Right renal cortex interstitium (tissue), 3 donors: Measurements from ENCODE around the gene PHIP. TPM values are rescaled to one million over a fixed set of nuclear protein-coding genes. Genes with fewer than 3 reads are reported as not detected.

ENCODE experiments used
- DNase-seq, 3 donors: peaks; one replicate each; pipeline ENCODE4 v3.0.0-alpha.2; 2013; ENCODE audit warnings: low read depth in 3 of 3, low spot score in 2 of 3
- polyA plus RNA-seq, 3 donors: library from polyadenylated mRNA; unstranded; fragments of 120-200 nt; gene quantifications; one replicate each; pipeline ENCODE4 v1.2.1, GENCODE V29; 2013; ENCODE audit not compliant: insufficient read length in 3 of 3

The PHIP gene
- polyA plus RNA-seq, 3 donors = 52.9 to 58.6 (median 56.0) TPM

- DNase-seq = no peak
Measured at GRCh38 chr6:79071547-79071946, 6.5 kb downstream of the PHIP start.

DNA sequence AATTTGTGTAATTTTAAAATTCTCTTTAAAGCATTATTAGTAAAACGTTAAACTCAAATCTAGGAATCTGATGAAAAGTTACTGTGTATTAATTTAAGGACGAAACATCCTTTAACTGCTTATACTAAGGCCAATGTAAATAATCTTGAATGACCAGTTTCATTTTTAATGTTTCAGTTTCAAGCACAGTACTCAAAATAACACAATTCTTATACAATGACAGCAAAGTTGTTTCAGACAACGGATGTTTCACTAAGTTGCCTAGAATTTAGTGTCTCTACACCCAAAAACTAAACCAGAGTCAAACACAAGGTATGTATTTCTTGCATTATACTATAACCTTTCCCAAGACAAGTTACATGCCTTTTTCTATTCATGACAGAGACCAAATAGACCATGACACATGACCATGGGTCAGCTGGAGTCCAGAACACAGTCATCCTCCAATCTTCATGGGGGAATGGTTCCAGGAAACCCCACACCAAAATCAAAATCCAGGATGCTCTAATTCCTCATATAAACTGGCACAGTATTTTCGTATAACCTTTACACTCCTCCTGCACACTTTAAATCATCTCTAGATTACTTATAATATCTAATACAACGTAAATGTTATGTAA lies 7.7 kb downstream of the PHIP start:
- no peak for DNase-seq

DNA sequence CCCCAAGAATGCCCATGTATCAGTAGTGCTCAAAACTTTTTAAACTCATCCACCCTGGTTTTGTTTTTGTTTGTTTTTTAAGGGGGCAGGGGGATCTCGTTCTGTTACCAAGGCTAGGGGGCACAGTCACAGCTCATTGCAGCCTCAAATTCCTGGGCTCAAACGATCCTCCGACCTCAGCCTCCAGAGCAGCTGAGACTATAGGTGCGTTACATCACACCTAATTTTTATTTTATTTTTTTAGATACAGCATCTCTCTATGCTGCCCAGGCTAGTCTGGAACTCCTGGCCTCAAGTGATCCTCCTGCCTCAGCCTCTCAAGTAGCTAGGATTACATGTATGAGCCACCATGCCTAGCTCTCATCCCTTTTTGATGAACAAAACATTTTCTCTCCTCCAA lies 11.2 kb downstream of the PHIP start:
- DNase-seq = no peak

DNA sequence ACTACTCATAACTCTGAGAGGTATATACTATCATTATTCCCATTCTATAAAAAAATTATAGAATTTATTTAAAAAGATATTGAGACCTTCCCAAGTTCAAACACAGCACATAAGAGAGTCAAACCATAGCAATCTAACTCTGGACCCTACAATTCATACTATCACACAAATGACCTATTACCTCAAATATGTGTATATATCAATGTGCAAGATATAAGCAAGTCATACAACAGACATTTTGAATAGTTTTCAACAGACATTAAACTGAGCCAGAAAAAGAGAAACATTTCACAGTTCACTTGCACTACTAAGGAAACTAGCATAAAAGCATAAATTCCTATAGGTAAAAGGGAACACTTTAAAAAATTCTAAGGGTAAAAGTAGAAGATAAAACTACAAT lies 11.7 kb downstream of the PHIP start:
- DNase-seq = no peak

GRCh38 chr6:79065232-79065631 lies 12.8 kb downstream of the PHIP start:
- DNase-seq = no peak

DNA sequence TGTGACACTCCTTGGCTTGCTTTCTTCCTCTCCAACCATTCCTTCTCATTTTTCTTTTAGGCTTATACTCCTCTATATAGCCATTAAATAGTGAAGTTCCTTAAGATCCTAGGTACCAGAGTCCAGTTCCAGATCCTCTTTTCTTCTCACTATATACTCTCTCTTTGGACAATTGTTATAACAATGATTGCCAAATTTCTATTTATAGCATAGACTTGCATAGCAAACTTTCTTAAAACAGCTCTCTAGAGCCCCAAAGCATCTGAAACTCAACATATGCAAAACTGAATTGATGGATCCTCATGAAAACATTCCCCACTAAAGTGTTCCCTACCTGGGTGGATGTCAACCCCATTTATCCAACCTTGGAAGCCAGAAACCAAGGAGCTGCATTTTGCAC lies 13.4 kb downstream of the PHIP start:
- no peak for DNase-seq

DNA sequence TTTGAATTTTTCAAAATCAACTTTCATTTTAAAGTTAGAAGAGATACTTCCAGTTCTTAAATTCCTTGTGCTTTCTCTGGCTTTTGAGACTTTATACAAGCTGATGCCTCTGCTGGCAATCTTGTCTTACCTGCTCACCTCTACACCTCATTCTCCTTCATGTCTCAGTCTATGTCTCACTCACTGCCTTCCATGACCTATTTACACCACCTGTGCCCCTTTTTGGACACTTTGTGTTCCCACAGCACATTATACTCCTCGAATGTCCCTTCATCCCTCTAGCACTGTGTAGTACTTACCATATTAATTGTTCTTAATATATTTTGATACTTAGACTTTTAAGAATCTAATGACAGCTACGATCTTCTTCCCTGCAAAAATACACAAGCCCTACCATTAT lies 15.3 kb downstream of the PHIP start:
- DNase-seq = no peak

DNA sequence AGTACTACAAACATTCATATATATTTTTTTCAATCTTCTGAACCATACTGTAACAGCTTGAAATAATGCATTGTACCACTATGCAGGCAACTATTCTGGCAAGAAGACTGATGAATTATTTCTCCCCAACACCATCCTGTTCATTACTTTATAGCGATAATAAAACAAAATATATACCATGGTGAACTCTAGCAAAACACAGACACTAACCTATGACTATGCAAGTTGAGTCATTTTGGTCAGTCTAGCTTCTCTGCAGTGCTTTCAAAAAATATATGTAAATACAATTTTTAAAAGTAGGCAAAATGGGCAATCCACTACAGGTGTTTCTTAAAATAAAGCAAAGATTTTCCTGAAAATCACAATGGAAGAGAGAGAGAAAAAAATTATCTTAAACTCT lies 20.3 kb downstream of the PHIP start:
- no peak for DNase-seq

DNA sequence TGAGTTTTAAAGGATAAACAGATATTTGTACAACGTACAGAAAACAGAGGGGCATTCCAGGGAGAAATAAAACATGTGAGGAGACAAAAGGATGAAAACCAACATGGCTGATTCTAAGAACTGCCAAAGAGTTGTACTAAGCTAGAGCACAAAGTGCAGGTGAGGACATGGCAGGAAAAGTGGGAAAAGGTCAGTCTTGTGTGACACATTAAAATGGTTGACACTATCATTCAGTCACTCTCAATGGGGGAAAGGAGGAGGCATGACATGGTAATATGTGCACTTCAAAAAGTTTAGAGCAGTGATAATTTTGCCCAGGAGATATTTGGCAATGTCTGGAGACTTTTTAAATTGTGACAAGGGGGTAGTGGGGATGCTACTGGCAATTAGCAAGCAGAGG lies 21.8 kb downstream of the PHIP start:
- DNase-seq = no peak

DNA sequence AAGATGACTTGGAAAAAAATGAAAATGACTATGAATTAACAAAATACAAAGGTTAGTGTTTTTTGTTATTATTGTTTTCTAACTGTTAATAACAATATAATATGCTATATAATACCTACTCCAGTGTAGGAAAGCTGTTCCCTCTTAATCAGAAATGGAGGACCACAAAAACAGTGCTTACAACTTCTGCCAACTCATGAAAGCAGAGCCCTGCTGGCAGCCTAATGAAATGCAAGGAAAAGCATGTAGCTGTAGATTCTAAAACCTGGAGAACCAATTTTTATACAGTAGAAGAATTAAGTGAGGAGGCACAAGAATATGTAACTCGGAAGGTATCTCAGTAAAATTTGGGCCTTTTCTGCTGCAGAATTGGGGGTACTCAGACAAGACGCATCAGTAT lies 29.4 kb downstream of the PHIP start:
- DNase-seq = no peak

DNA sequence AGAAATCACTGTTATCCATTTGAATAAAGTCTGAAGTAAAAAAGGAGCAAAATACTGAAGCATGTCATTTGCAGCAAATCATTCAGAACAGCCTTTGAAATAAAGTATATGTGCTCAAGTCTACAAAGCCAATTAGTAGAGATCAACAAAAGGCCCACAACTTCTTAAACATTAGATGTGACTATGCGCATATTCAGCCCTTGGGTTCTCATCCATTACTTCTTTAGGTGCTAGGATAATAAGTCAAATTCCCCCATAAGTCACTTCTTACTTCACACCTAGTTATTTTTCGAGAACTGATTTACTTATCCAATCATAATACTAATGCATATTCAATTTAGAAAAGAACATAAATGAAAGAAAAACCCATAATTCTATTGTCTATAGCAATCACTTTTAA lies 31.0 kb downstream of the PHIP start:
- no peak for DNase-seq

- DNase-seq = no peak
Measured at GRCh38 chr6:79045966-79046365, 32.1 kb downstream of the PHIP start.

DNA sequence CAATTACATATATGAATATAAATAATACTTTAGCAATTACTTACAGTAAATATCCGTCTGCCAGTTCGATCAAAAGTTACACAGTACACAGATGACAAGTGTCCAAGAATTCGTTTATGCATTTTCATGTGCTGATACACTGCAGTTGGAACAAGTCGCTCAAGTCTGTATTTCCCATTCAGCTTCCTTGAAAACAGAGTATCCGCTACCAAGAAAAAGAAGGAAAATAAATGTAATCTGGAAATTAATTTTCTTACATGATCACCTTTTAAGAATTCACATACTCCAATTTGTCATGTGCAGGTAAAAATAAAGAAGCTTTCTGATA lies 35.3 kb downstream of the PHIP start:
- no peak for DNase-seq

- DNase-seq = no peak
Measured at GRCh38 chr6:79042088-79042798, 35.8 kb downstream of the PHIP start.

DNA sequence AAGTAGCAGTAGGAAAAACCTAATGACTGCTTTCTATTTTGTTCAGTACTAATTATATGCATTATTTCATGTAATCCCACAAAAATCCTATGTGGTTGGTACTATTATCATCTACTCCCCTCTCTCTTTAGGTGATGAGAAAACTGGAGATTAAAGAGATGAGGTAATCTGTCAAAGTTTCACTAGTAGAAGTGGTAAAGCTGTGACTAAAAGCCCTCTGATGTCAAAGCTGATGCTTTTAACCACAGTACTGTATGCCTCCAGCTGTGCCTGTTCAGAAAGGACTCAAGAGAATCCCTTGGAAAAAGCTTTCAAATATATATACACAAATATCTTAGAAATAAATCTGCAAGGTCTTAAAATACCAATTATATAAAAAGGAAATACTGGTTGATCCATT lies 38.0 kb downstream of the PHIP start:
- DNase-seq = no peak

GRCh38 chr6:79038061-79038460 lies 40.0 kb downstream of the PHIP start:
- DNase-seq = no peak

GRCh38 chr6:79034865-79035264 lies 43.2 kb downstream of the PHIP start:
- no peak for DNase-seq

- DNase-seq = no peak
Measured at GRCh38 chr6:79033279-79033678, 44.8 kb downstream of the PHIP start.

DNA sequence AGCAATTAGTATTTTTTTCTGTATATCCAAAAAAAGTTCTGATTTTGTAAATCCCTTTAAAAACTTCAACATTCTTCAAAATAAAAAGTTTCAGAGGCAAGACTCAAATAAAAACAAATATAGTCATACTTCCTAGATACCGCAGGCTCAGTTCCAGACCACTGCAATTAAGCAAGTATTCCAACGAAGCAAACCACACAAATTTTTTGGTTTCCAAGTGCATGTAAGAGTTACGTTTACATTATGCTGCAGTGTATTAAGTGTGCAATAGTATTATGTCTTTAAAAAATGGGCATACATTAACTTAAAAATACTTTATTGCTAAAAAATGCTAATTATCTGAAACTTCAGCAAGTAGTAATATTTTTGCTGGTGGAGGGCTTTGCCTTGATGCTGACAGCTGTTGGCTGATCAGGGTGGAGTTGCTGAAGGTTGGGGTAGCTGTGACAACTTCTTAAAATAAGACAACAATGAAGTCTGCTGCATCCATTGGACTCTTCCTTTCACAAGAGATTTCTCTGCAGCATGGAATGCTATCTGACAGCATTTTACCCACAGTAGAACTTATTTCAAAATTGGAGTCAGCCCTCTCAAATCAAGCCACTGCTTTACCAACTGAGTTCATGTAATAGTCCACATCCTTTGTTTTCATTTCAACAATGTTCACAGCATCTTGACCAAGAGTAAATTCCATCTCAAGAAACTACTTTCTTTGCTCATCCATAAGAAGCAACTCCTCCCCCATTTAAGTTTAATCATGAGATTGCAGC lies 46.0 kb downstream of the PHIP start:
- no peak for DNase-seq

- no peak for DNase-seq
Measured at GRCh38 chr6:79030511-79030910, 47.5 kb downstream of the PHIP start.

- DNase-seq = no peak
Measured at GRCh38 chr6:79030023-79030422, 48.0 kb downstream of the PHIP start.

DNA sequence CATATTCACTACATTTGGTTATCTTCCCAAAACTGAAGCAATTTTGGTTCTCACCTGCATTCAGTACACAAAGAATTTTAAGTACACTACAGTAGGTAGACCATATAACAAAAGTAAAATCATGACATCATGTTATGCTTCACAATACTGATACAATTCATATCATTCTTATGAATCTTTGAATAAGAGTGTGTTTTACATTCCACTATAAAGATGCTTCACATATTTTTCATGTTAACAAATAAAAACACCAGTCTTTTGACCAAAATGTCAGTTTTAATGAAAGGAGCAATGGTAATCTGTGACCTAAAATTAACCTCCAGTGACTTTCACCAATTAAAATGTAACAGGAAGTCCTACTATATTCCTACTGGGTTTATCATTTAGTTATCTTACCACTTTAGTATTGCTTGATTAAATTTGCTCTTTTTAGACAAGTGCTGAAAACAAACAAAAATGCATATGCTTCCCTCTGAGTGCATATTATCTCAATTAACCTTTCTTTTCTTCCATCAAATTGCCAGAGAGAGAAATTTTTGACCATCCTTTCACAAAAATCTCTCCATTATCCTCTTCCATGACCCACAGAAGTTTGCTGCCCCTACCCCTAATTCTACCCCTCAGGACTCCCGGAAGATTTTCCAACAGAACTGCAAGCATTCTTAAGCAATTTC lies 49.3 kb downstream of the PHIP start:
- DNase-seq = no peak
